Effector memory CD4-positive, alpha-beta T cell (primary cell): ENCODE measurements around the gene TBX20.

Experiments
- DNase-seq, 3 donors: peaks; one replicate each; pipeline ENCODE4 v3.0.0-alpha.2; 2020
- H3K27ac ChIP-seq: 2 replicates; pipeline ENCODE4 v1.7.0; 2013; ENCODE audit warnings: mild to moderate bottlenecking, low read length, moderate library complexity; ENCODE audit not compliant: insufficient read depth, poor library complexity, severe bottlenecking
- H3K27me3 ChIP-seq: replicated peaks from 2 replicates; pipeline ENCODE4 v1.7.0; 2013; ENCODE audit warnings: mild to moderate bottlenecking, low read length; ENCODE audit not compliant: insufficient read depth, control insufficient read depth, poor library complexity, severe bottlenecking
- H3K36me3 ChIP-seq: 2 replicates; pipeline ENCODE4 v1.7.0; 2013; ENCODE audit warnings: mild to moderate bottlenecking, low read length, moderate library complexity; ENCODE audit not compliant: control insufficient read depth, insufficient read depth
- H3K4me1 ChIP-seq: 2 replicates; pipeline ENCODE4 v1.7.0; 2013; ENCODE audit warnings: low read length, mild to moderate bottlenecking; ENCODE audit not compliant: control insufficient read depth, insufficient read depth, poor library complexity, severe bottlenecking
- H3K4me3 ChIP-seq: 2 replicates; pipeline ENCODE4 v1.7.0; 2013; ENCODE audit warnings: low read length, low read depth, mild to moderate bottlenecking; ENCODE audit not compliant: insufficient read depth, poor library complexity, severe bottlenecking
- H3K9me3 ChIP-seq: 2 replicates; pipeline ENCODE4 v1.7.0; 2013; ENCODE audit warnings: mild to moderate bottlenecking, low read length, moderate library complexity; ENCODE audit not compliant: control insufficient read depth

TBX20 gene

DNA sequence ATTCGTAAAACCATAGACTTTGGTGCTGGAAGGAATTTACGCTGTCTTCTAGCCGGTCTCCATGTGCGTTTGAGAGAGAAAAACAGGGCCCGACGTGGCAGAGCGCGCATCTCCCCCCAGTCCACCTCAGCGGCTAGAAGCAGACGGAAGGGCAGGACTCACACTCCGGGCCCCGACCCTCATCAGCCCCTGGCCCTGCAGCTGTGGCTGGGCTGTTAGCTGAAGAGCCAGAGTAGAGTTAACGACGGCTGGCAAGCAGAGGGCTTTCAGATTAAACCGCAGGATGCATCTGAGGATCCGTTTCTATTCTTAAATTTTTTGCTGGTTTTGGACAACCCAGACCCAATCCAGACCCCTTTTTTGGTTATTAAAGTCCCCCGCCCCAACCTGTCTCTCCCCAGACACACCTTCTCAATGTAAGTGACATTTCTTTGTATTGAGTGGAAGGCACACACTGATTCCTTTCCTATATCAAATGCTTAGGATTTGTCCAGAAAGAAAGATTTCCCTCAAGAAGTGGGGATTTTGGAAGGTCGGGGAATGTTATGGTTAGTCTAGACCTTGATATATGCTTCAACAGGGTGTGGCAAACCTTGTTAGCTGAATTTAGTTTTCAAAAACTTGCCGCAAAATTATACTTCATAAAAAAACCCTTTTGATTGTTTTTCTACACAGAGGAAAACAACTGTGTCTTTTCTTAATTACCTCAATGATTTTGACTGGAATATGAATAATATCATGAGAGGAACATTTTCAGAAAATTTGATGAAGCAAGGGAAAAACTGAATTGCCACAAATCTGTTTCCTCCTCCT, 1.7 kb upstream of the TBX20 start:
- no peak for DNase-seq
- no peaks in the 10 kb centered on the region for H3K36me3 ChIP-seq
- H3K27me3 ChIP-seq, result peaks cover 67% of the 10 kb centered on the region
- H3K27ac ChIP-seq, result no peak overlapping the region
- H3K9me3 ChIP-seq, result peaks cover 4% of the 10 kb centered on the region
- H3K4me3 ChIP-seq, result no peak overlapping the region
- peaks cover 3% of the 10 kb centered on the region for H3K4me1 ChIP-seq

DNA sequence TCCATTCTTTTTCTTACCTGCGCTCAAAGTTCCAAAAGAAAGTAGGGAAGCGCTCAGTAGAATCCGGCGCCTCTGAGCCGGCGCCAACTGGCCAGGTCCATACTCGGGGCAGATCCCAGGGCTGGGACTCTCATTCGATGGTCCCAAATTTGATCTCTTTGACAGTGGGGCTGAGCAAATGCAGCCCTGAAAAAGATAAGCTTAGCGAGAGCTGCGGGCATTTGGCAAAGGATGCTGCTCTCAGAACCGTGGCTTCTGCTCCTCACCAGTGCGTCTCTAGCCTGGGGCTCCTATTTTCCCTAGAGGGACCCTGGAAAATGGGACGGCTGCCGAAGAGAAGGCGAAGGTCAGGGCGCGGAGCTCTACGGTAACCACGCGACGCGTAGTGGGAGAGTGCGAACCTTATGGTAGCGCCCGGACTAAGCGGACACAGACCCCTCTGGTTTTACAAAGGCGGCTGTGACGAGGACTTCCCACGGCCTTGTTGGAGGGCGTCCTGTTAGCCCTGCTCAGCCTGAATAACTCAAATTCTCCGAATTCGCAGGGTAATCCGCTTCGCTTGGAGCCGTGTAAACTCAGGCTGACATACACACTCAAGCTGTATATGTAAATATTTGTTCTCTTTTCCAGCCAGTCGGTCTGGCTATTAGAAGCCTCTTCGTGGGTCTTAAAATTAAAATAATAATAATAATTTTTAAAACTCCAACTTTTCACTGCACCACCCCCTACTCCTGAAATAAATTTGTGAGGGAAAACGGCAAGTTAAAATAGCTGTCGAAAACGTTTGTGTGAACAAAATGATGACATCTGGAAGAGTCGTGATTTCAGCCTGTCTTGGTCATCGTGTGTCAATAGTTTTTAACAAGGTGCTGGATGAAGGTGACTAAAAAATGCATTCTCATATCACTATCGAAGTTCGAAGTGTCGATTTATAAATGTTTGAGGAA, 869 bp upstream of the TBX20 start:
- no peak for DNase-seq
- Histone ChIP-seq H3K36me3 (no peaks in the 10 kb centered on the region), H3K9me3 (peaks cover 4% of the 10 kb centered on the region), H3K27me3 (peaks cover 61% of the 10 kb centered on the region), H3K27ac (no peak overlapping the region), H3K4me3 (no peak overlapping the region), H3K4me1 (peaks cover 3% of the 10 kb centered on the region)

DNA sequence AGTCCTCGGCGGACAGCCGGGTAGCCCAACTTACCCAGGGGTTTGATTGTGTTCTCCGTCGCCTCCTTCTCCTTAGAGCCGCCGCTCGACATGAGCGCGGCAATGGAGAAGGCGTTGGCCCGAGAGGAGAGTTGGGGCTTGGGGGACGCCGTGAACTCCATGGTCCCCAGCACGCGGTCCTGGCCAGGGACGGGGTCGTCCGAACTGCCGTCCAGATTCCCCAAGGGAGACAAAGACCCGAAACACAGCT, 515 bp downstream of the TBX20 start:
- no peak for DNase-seq
- H3K9me3 ChIP-seq, result peaks cover 4% of the 10 kb centered on the region
- no peak overlapping the region for H3K27ac ChIP-seq
- no peak overlapping the region for H3K4me3 ChIP-seq
- H3K27me3 ChIP-seq, result peaks cover 58% of the 10 kb centered on the region
- no peaks in the 10 kb centered on the region for H3K36me3 ChIP-seq
- H3K4me1 ChIP-seq, result peaks cover 3% of the 10 kb centered on the region

DNA sequence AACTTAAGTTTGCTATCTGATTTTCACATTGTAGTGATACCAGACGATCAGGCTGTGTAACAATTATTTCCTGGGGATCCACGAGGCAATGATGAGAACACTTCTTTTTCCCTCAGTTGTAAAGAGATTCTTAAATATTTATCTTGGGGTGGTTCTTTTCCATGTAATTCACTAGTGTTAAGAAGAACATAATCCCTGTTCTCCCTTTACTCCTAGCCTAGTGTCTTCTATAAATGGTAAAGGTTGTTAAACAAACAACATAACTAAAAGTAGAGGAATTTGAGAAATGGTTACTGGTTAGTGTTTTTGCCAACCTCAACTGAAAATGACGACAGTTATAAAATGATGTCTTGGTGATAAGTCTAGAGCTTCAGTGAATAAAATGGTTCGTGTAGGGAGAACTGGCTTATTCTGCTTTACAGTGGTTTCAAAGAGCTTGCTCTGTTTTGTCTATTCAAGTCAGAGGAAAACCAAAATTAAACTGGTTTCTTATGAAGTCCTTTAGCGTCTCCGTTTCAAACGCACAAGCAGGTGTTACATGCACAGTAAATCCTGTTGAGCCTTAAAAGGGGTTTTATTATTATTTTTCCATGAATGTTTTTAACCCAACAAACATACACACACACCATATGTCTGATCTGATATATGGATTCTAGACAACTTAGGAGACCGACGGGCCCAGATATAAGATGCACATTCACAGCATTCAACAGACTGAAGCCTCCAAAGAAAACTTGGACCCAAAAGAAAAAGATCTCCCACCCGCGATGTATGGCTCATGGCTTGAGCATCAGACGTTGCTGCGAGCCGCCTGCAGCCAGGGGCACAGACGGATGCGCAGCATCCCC, 1.1 kb downstream of the TBX20 start:
- Histone ChIP-seq H3K4me1 (peaks cover 3% of the 10 kb centered on the region), H3K36me3 (no peaks in the 10 kb centered on the region), H3K27ac (no peak overlapping the region), H3K27me3 (peaks cover 58% of the 10 kb centered on the region), H3K9me3 (peaks cover 4% of the 10 kb centered on the region), H3K4me3 (no peak overlapping the region)
- no peak for DNase-seq

DNA sequence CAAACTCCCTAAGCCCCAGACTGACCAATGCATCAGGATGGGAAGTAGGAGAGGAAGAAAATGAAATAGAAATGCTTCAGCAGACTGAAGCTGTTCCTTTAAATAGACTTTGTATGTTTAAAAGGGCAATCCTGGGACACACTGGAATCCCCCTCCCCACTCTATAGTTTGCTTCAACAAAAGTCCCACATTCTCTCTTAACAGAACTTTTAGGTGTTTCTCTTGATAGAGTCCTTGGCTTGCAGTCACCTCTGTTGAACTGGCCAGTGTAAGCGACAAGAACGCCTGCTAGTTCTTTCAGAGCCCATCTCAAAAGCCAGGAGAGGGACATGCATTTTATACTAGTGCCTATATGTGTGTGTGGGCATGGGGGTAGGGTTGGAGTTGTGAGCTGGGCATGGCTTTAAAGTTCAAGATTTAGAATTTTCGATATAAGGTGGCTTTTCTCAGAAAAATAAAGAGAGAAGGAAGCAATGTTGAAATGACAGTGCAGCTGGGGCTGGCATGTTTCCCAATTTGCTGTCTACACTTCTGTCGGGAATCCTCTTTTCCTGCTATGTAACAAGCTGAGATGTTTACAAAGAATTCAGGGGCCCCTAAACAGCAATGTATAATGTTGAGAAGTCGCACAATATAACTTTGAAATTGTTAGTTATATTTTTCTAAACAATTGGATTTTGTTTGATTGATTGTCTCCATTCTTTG, 2.1 kb downstream of the TBX20 start:
- peaks cover 50% of the 10 kb centered on the region for H3K27me3 ChIP-seq
- H3K9me3 ChIP-seq, result peaks cover 4% of the 10 kb centered on the region
- no peak for DNase-seq
- no peak overlapping the region for H3K27ac ChIP-seq
- no peaks in the 10 kb centered on the region for H3K36me3 ChIP-seq
- H3K4me1 ChIP-seq, result peaks cover 3% of the 10 kb centered on the region
- no peak overlapping the region for H3K4me3 ChIP-seq

GRCh38 chr7:35250941-35251340, 3.0 kb downstream of the TBX20 start:
- no peak for DNase-seq
- H3K9me3 ChIP-seq, result peaks cover 4% of the 10 kb centered on the region
- no peak overlapping the region for H3K4me3 ChIP-seq
- peaks cover 42% of the 10 kb centered on the region for H3K27me3 ChIP-seq
- peaks cover 3% of the 10 kb centered on the region for H3K4me1 ChIP-seq
- H3K36me3 ChIP-seq, result no peaks in the 10 kb centered on the region
- no peak overlapping the region for H3K27ac ChIP-seq

DNA sequence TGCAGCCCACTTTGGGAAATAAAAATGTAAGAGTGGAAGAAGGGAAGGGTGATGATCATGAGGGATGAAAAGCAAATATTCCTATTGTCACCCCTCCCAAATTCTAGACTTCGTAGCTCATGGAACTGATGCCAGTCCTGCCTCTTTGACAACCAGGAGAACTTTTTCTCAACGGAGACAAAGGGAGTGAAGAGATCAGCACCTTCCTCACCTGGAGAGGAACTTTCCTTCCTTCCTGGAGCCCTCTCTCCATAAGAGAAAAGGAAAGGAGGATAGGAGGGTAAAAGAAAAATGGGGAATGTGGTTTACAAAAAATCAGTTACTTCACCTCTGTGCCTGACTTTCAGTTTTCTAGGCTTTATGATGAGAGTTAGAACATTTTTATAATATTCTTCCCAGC, 3.4 kb downstream of the TBX20 start:
- Histone ChIP-seq H3K4me1 (peaks cover 3% of the 10 kb centered on the region), H3K4me3 (no peak overlapping the region), H3K27ac (no peak overlapping the region), H3K36me3 (no peaks in the 10 kb centered on the region), H3K9me3 (peaks cover 4% of the 10 kb centered on the region), H3K27me3 (peaks cover 37% of the 10 kb centered on the region)
- no peak for DNase-seq

GRCh38 chr7:35249537-35249907, 4.4 kb downstream of the TBX20 start:
- DNase-seq, result no peak
- peaks cover 3% of the 10 kb centered on the region for H3K4me1 ChIP-seq
- no peaks in the 10 kb centered on the region for H3K36me3 ChIP-seq
- H3K9me3 ChIP-seq, result peaks cover 4% of the 10 kb centered on the region
- H3K4me3 ChIP-seq, result no peak overlapping the region
- no peak overlapping the region for H3K27ac ChIP-seq
- peaks cover 34% of the 10 kb centered on the region for H3K27me3 ChIP-seq
